ENCODE measurements around the gene THBS4. TPM values are rescaled to one million over a fixed set of nuclear protein-coding genes. Genes with fewer than 3 reads are reported as not detected.

The THBS4 gene
- total RNA-seq, 1 donor from 2014 or later = 0.29 TPM

DNA sequence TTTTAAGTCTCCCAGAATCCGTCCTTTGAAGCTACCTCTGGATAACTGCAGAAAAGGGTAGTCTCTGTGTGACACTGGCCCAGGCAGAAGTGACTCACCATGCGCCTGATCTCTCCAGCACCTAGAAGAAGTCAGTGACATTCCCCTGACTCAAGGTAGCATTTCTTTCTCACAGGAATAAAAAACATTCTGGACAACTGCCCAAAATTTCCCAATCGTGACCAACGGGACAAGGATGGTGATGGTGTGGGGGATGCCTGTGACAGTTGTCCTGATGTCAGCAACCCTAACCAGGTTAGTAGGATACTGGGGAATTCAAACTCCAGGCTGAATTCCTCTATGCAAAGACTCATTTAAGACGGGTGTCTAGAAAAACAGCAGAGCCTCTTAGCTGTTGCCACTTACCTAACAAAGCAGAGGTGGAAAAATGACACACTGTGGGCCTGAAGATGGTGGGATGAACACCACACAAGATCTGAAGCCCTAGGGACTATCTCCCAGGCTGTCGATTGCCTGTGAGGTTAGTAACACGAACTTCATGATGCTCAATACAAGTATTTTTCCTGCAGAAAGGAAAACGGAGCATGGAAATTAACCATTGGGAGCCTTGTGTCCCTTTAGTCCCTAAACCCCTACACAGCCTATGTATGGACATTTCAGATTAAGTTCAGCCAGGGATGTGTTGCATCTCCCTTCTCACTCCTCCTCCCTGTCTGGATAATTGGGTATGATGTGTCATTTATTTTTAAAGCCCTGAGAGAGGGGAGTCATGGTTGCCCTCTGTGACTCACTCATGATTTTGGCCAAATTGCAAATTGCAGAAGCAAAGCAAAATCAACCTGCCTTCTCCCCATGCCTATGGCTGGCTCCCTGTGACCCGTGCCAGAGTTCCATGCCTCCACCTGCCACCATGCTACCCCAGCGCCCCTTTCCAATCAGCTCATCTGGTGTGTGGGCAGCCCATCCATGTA is 37.2 kb downstream of the THBS4 start:
- DNase-seq (ENCODE audit: low read depth) = no peak
- TF ChIP-seq, protein P1, sequence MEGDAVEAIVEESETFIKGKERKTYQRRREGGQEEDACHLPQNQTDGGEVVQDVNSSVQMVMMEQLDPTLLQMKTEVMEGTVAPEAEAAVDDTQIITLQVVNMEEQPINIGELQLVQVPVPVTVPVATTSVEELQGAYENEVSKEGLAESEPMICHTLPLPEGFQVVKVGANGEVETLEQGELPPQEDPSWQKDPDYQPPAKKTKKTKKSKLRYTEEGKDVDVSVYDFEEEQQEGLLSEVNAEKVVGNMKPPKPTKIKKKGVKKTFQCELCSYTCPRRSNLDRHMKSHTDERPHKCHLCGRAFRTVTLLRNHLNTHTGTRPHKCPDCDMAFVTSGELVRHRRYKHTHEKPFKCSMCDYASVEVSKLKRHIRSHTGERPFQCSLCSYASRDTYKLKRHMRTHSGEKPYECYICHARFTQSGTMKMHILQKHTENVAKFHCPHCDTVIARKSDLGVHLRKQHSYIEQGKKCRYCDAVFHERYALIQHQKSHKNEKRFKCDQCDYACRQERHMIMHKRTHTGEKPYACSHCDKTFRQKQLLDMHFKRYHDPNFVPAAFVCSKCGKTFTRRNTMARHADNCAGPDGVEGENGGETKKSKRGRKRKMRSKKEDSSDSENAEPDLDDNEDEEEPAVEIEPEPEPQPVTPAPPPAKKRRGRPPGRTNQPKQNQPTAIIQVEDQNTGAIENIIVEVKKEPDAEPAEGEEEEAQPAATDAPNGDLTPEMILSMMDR (conservative IDR thresholded peaks at IDR 0.05; ENCODE audit: low read depth, low read length) = no peak
- no peak overlapping the region for H3K4me3 ChIP-seq (ENCODE audit: low read depth, low read length)

GRCh38 chr5:80076131-80077050 is 41.2 kb downstream of the THBS4 start:
- no peak overlapping the region for H3K4me3 ChIP-seq (ENCODE audit: low read depth, low read length)
- TF ChIP-seq, protein P1 (conservative IDR thresholded peaks at IDR 0.05; ENCODE audit: low read depth, low read length) = no peak
- DNase-seq (ENCODE audit: low read depth) = no peak

- DNase-seq (ENCODE audit: low read depth) = no peak
- TF ChIP-seq, protein P1 (conservative IDR thresholded peaks at IDR 0.05; ENCODE audit: low read depth, low read length) = no peak
- H3K4me3 ChIP-seq (ENCODE audit: low read depth, low read length) = no peak overlapping the region
These were observed 42.0 kb downstream of the THBS4 start for GRCh38 chr5:80077051-80077714.

DNA sequence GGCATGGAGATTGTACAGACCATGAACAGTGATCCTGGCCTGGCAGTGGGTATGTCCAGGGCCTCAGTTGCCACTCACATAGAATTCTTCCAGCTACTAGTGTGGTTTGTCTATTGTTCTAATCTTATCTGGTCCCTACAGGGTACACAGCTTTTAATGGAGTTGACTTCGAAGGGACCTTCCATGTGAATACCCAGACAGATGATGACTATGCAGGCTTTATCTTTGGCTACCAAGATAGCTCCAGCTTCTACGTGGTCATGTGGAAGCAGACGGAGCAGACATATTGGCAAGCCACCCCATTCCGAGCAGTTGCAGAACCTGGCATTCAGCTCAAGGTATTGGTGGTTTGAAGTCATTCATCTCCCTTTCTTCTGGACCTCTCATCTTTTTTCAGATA is 43.8 kb downstream of the THBS4 start:
- H3K4me3 ChIP-seq (ENCODE audit: low read depth, low read length) = no peak overlapping the region
- TF ChIP-seq, protein P1 (conservative IDR thresholded peaks at IDR 0.05; ENCODE audit: low read depth, low read length) = no peak
- DNase-seq (ENCODE audit: low read depth) = no peak

- no peak for DNase-seq (ENCODE audit: low read depth)
- no peak overlapping the region for H3K4me3 ChIP-seq (ENCODE audit: low read depth, low read length)
- TF ChIP-seq, protein P1 (conservative IDR thresholded peaks at IDR 0.05; ENCODE audit: low read depth, low read length) = no peak
These were observed 47.1 kb downstream of the THBS4 start for GRCh38 chr5:80082281-80082680.

DNA sequence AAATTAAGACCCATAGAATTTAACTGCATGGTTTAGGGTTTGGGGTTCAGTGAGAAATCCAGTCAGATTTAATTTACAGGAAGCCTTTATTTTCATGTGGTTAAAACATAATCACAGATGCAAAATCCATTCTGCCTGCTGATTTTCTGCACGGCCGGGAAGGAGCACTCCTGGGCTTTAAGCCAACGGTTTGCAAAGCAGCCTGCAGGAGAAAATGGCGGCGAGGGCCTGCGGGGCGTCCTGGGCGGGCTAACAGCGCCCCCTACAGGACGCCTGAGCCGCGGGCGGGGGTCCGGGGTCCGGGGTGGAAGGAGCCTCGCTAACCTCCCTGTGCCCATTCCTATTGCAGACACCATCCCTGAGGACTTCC is 47.6 kb downstream of the THBS4 start:
- TF ChIP-seq, protein P1 (conservative IDR thresholded peaks at IDR 0.05; ENCODE audit: low read depth, low read length) = peak; percentile 80
- DNase-seq (ENCODE audit: low read depth) = no peak
- peak overlapping the region; percentile 15 for H3K4me3 ChIP-seq (ENCODE audit: low read depth, low read length)
